Measurements from ENCODE around the gene CTSA.

The CTSA gene

GRCh38 chr20:45934046-45934585, 43.0 kb downstream of the CTSA start:
- H3K27ac ChIP-seq (ENCODE audit: insufficient read depth in 1 of 2, low read depth in 1 of 2, low read length in 2 of 2, poor library complexity in 1 of 2, severe bottlenecking in 2 of 2), result peak overlapping the region; percentile 96 to 98
- no peaks in the 10 kb centered on the region for H3K9me3 ChIP-seq (ENCODE audit: control extremely low read depth in 1 of 5, control insufficient read depth in 4 of 5, insufficient read depth in 2 of 5, low read depth in 1 of 5, low read length in 4 of 5)
- peak overlapping the region; percentile 73 to 99 (median 96) for H3K4me3 ChIP-seq (ENCODE audit: control insufficient read depth in 1 of 7, extremely low read depth in 1 of 7, insufficient read depth in 4 of 7, low read depth in 2 of 7, low read length in 6 of 7)
- peaks cover 5 to 24% (median 18%) of the 10 kb centered on the region in 4 experiments for H3K36me3 ChIP-seq (ENCODE audit: control insufficient read depth in 4 of 4, insufficient read depth in 4 of 4, low read length in 3 of 4)
- under 1% methylated on average over 32 of the region's 34 CpGs for WGBS (ENCODE audit: insufficient coverage)
- peaks cover 6 to 39% (median 25%) of the 10 kb centered on the region in 4 experiments for H3K4me1 ChIP-seq (ENCODE audit: control extremely low read depth in 1 of 4, control insufficient read depth in 4 of 4, insufficient read depth in 4 of 4, low read length in 3 of 4)
- peak; percentile 17 to 55 (median 45) for DNase-seq
- H3K27me3 ChIP-seq (replicated peaks in 2 of 5; ENCODE audit: control insufficient read depth in 4 of 5, insufficient read depth in 5 of 5, low read length in 4 of 5), result no peaks in the 10 kb centered on the region
- CTCF ChIA-PET, result interaction anchor here (0.7 to 2.5 kb wide), 17 partner anchors 10 to 135 kb away, joined by 3 to 17 read pairs (median 6); partner anchors contain the start of gene ZSWIM1
- POLR2A ChIA-PET, result interaction anchor here (0.6 to 2.8 kb wide), 11 partner anchors 13 to 154 kb away, joined by 3 to 17 read pairs (median 7); partner anchors contain the start of genes CTSA, NEURL2 and ZSWIM1

GRCh38 chr20:45934586-45935415, 43.7 kb downstream of the CTSA start, which contains the start of gene PCIF1:
PCIF1 (plus strand) TSS chr20:45934683; CDS start chr20:45939000, 4,317 bp downstream.
- H3K9me3 ChIP-seq (ENCODE audit: control extremely low read depth in 1 of 5, control insufficient read depth in 4 of 5, insufficient read depth in 2 of 5, low read depth in 1 of 5, low read length in 4 of 5), result no peaks in the 10 kb centered on the region
- no peaks in the 10 kb centered on the region for H3K27me3 ChIP-seq (replicated peaks in 2 of 5; ENCODE audit: control insufficient read depth in 4 of 5, insufficient read depth in 5 of 5, low read length in 4 of 5)
- 0% methylated on average over 77 of the region's 102 CpGs for WGBS (ENCODE audit: insufficient coverage)
- DNase-seq, result peak; percentile 97 to 99 (median 98)
- H3K36me3 ChIP-seq (ENCODE audit: control insufficient read depth in 4 of 4, insufficient read depth in 4 of 4, low read length in 3 of 4), result peaks cover 10 to 31% (median 25%) of the 10 kb centered on the region in 4 experiments
- H3K27ac ChIP-seq (ENCODE audit: insufficient read depth in 1 of 2, low read depth in 1 of 2, low read length in 2 of 2, poor library complexity in 1 of 2, severe bottlenecking in 2 of 2), result peak within 1 kb of the TSS; percentile 96 to 98
- CTCF ChIA-PET, result interaction anchor here (0.9 to 2.5 kb wide), 12 partner anchors 11 to 54 kb away, joined by 3 to 17 read pairs (median 4); partner anchors contain the start of gene ZSWIM1
- POLR2A ChIA-PET, result interaction anchor here (0.6 to 2.8 kb wide), 14 partner anchors 14 to 154 kb away, joined by 3 to 17 read pairs (median 6); partner anchors contain the start of genes CTSA, NEURL2 and ZSWIM1
- H3K4me1 ChIP-seq (ENCODE audit: control extremely low read depth in 1 of 4, control insufficient read depth in 4 of 4, insufficient read depth in 4 of 4, low read length in 3 of 4), result peaks cover 6 to 39% (median 25%) of the 10 kb centered on the region in 4 experiments
- peak within 1 kb of the TSS; percentile 73 to 99 (median 96) for H3K4me3 ChIP-seq (ENCODE audit: control insufficient read depth in 1 of 7, extremely low read depth in 1 of 7, insufficient read depth in 4 of 7, low read depth in 2 of 7, low read length in 6 of 7)

GRCh38 chr20:45935416-45936046, 44.4 kb downstream of the CTSA start:
- Histone ChIP-seq H3K9me3 (ENCODE audit: control extremely low read depth in 1 of 5, control insufficient read depth in 4 of 5, insufficient read depth in 2 of 5, low read depth in 1 of 5, low read length in 4 of 5) (no peaks in the 10 kb centered on the region), H3K27me3 (replicated peaks in 2 of 5; ENCODE audit: control insufficient read depth in 4 of 5, insufficient read depth in 5 of 5, low read length in 4 of 5) (no peaks in the 10 kb centered on the region), H3K4me1 (ENCODE audit: control extremely low read depth in 1 of 4, control insufficient read depth in 4 of 4, insufficient read depth in 4 of 4, low read length in 3 of 4) (peaks cover 6 to 39% (median 25%) of the 10 kb centered on the region in 4 experiments), H3K36me3 (ENCODE audit: control insufficient read depth in 4 of 4, insufficient read depth in 4 of 4, low read length in 3 of 4) (peaks cover 14 to 38% (median 33%) of the 10 kb centered on the region in 4 experiments), H3K4me3 (ENCODE audit: control insufficient read depth in 1 of 7, extremely low read depth in 1 of 7, insufficient read depth in 4 of 7, low read depth in 2 of 7, low read length in 6 of 7) (peak overlapping the region; percentile 73 to 99 (median 96)), H3K27ac (ENCODE audit: insufficient read depth in 1 of 2, low read depth in 1 of 2, low read length in 2 of 2, poor library complexity in 1 of 2, severe bottlenecking in 2 of 2) (peak overlapping the region; percentile 96 to 98)
- ChIA-PET CTCF (interaction anchor here (1.0 to 2.3 kb wide), 8 partner anchors 11 to 53 kb away, joined by 3 to 17 read pairs (median 4); no protein-coding TSS in a partner anchor), POLR2A (interaction anchor here (0.6 to 2.8 kb wide), 10 partner anchors 14 to 137 kb away, joined by 3 to 17 read pairs (median 8); partner anchors contain the start of genes CTSA, NEURL2 and ZSWIM1)
- WGBS (ENCODE audit: insufficient coverage), result 17% methylated on average over 18 of the region's 21 CpGs
- no peak for DNase-seq

DNA sequence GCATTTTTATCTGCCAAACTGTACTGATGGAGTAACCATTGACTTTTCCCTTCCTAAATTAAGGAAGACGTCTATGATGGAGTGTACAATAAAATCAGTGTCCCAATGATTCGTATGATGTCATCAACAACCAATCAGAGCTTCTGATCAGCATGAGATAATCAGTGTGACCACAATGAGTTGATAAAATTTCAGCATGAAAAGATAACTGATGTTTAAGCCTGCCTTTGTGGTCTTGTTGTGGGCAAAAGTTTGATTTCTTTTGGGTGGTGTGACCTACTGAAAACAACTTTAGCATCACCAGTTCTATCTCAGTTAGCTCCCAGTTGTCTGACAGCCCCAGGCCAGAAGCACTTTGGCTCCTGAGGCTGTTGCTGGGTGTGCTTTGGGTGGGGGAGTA, 46.6 kb downstream of the CTSA start:
- Histone ChIP-seq H3K27me3 (replicated peaks in 2 of 5; ENCODE audit: control insufficient read depth in 4 of 5, insufficient read depth in 5 of 5, low read length in 4 of 5) (no peaks in the 10 kb centered on the region), H3K4me1 (ENCODE audit: control extremely low read depth in 1 of 4, control insufficient read depth in 4 of 4, insufficient read depth in 4 of 4, low read length in 3 of 4) (peaks cover 6 to 39% (median 25%) of the 10 kb centered on the region in 4 experiments), H3K9me3 (ENCODE audit: control extremely low read depth in 1 of 5, control insufficient read depth in 4 of 5, insufficient read depth in 2 of 5, low read depth in 1 of 5, low read length in 4 of 5) (no peaks in the 10 kb centered on the region), H3K4me3 (ENCODE audit: control insufficient read depth in 1 of 7, extremely low read depth in 1 of 7, insufficient read depth in 4 of 7, low read depth in 2 of 7, low read length in 6 of 7) (no peak overlapping the region), H3K27ac (ENCODE audit: insufficient read depth in 1 of 2, low read depth in 1 of 2, low read length in 2 of 2, poor library complexity in 1 of 2, severe bottlenecking in 2 of 2) (no peak overlapping the region), H3K36me3 (ENCODE audit: control insufficient read depth in 4 of 4, insufficient read depth in 4 of 4, low read length in 3 of 4) (peaks cover 15 to 52% (median 41%) of the 10 kb centered on the region in 4 experiments)
- ChIA-PET CTCF (interaction anchor here (1.0 to 1.8 kb wide), 8 partner anchors 11 to 139 kb away, joined by 3 to 8 read pairs (median 4); no protein-coding TSS in a partner anchor), POLR2A (no interaction called here)
- 90% methylated on average over 2 of the region's 2 CpGs for WGBS (ENCODE audit: insufficient coverage)
- DNase-seq, result peak in 2 of 3 donors; percentile 34 to 51

GRCh38 chr20:45938727-45939438, 47.7 kb downstream of the CTSA start:
- Histone ChIP-seq H3K36me3 (ENCODE audit: control insufficient read depth in 4 of 4, insufficient read depth in 4 of 4, low read length in 3 of 4) (peaks cover 19 to 63% (median 52%) of the 10 kb centered on the region in 4 experiments), H3K4me3 (ENCODE audit: control insufficient read depth in 1 of 7, extremely low read depth in 1 of 7, insufficient read depth in 4 of 7, low read depth in 2 of 7, low read length in 6 of 7) (no peak overlapping the region), H3K9me3 (ENCODE audit: control extremely low read depth in 1 of 5, control insufficient read depth in 4 of 5, insufficient read depth in 2 of 5, low read depth in 1 of 5, low read length in 4 of 5) (no peaks in the 10 kb centered on the region), H3K4me1 (ENCODE audit: control extremely low read depth in 1 of 4, control insufficient read depth in 4 of 4, insufficient read depth in 4 of 4, low read length in 3 of 4) (peaks cover 6 to 28% (median 15%) of the 10 kb centered on the region in 4 experiments), H3K27ac (ENCODE audit: insufficient read depth in 1 of 2, low read depth in 1 of 2, low read length in 2 of 2, poor library complexity in 1 of 2, severe bottlenecking in 2 of 2) (no peak overlapping the region), H3K27me3 (replicated peaks in 2 of 5; ENCODE audit: control insufficient read depth in 4 of 5, insufficient read depth in 5 of 5, low read length in 4 of 5) (no peaks in the 10 kb centered on the region)
- ChIA-PET POLR2A (interaction anchor here (0.6 kb wide), 1 partner anchor 11 kb away, joined by 3 read pairs; no protein-coding TSS in a partner anchor), CTCF (interaction anchor here (1.1 to 3.0 kb wide), 8 partner anchors 10 to 140 kb away, joined by 3 to 12 read pairs (median 4); no protein-coding TSS in a partner anchor)
- WGBS (ENCODE audit: insufficient coverage), result 99% methylated on average over 9 of the region's 13 CpGs
- DNase-seq, result no peak

- 86% methylated on average over 3 of the region's 3 CpGs for WGBS (ENCODE audit: insufficient coverage)
- H3K36me3 ChIP-seq (ENCODE audit: control insufficient read depth in 4 of 4, insufficient read depth in 4 of 4, low read length in 3 of 4), result peaks cover 29 to 75% (median 63%) of the 10 kb centered on the region in 4 experiments
- POLR2A ChIA-PET, result interaction anchor here (1.0 kb wide), 1 partner anchor 12 kb away, joined by 3 read pairs; no protein-coding TSS in a partner anchor
Measured at GRCh38 chr20:45940053-45940452, 48.9 kb downstream of the CTSA start.

More at GRCh38 chr20:45940053-45940452, 48.9 kb downstream of the CTSA start:
- Histone ChIP-seq H3K4me3 (ENCODE audit: control insufficient read depth in 1 of 7, extremely low read depth in 1 of 7, insufficient read depth in 4 of 7, low read depth in 2 of 7, low read length in 6 of 7) (no peak overlapping the region), H3K9me3 (ENCODE audit: control extremely low read depth in 1 of 5, control insufficient read depth in 4 of 5, insufficient read depth in 2 of 5, low read depth in 1 of 5, low read length in 4 of 5) (no peaks in the 10 kb centered on the region), H3K4me1 (ENCODE audit: control extremely low read depth in 1 of 4, control insufficient read depth in 4 of 4, insufficient read depth in 4 of 4, low read length in 3 of 4) (peaks cover 6 to 25% (median 13%) of the 10 kb centered on the region in 4 experiments), H3K27me3 (replicated peaks in 2 of 5; ENCODE audit: control insufficient read depth in 4 of 5, insufficient read depth in 5 of 5, low read length in 4 of 5) (no peaks in the 10 kb centered on the region), H3K27ac (ENCODE audit: insufficient read depth in 1 of 2, low read depth in 1 of 2, low read length in 2 of 2, poor library complexity in 1 of 2, severe bottlenecking in 2 of 2) (no peak overlapping the region)
- CTCF ChIA-PET, result interaction anchor here (1.0 to 3.0 kb wide), 5 partner anchors 13 to 50 kb away, joined by 3 to 12 read pairs (median 3); no protein-coding TSS in a partner anchor
- DNase-seq, result no peak
